ENCODE measurements around the gene POU3F1.

Gene POU3F1

GRCh38 chr1:38000233-38000528 lies 46.4 kb downstream of the POU3F1 start:
- 14% methylated on average over 1 of the region's 2 CpGs for WGBS
- Histone ChIP-seq H3K14ac (ENCODE audit: low read length in 2 of 2) (no peak overlapping the region), H2BK5ac (ENCODE audit: low read depth, low read length, poor library complexity, severe bottlenecking) (peak overlapping the region; percentile 95), H3K27me3 (ENCODE audit: control insufficient read depth in 1 of 2, insufficient read depth in 1 of 2, low read length in 2 of 2) (no peaks in the 10 kb centered on the region), H2BK120ac (ENCODE audit: low read depth, low read length) (peak overlapping the region; percentile 83), H3K9me3 (ENCODE audit: control insufficient read depth, low read length) (no peaks in the 10 kb centered on the region), H3K4me3 (ENCODE audit: insufficient read depth in 1 of 2, low read depth in 1 of 2, low read length in 2 of 2) (peak overlapping the region in 1 of 2 experiments; percentile 65), H2AK5ac (ENCODE audit: low read length, severe bottlenecking) (peak overlapping the region; percentile 95), H3K79me1 (replicated peaks; ENCODE audit: low read length, poor library complexity, severe bottlenecking) (peaks cover 23% of the 10 kb centered on the region), H4K8ac (ENCODE audit: low read length) (peak overlapping the region; percentile 73), H2BK12ac (ENCODE audit: low read length in 2 of 2) (peak overlapping the region; percentile 23 to 41), H3K4ac (ENCODE audit: low read depth in 1 of 2, low read length in 2 of 2) (peak overlapping the region; percentile 14 to 99), H3K27ac (ENCODE audit: low read length, poor library complexity, severe bottlenecking) (peak overlapping the region; percentile 84), H3K36me3 (ENCODE audit: control insufficient read depth in 1 of 2, insufficient read depth in 2 of 2, low read depth in 1 of 2, low read length in 2 of 2) (peaks cover 21 to 43% of the 10 kb centered on the region in 2 experiments), H2BK15ac (ENCODE audit: low read depth, poor library complexity, severe bottlenecking) (peak overlapping the region; percentile 92), H3K18ac (ENCODE audit: low read depth in 1 of 2, low read length in 2 of 2) (peak overlapping the region; percentile 61 to 98), H3K4me1 (ENCODE audit: control insufficient read depth, insufficient read depth, low read depth, low read length) (peaks cover 57% of the 10 kb centered on the region), H4K91ac (ENCODE audit: low read length) (peak overlapping the region; percentile 70), H3K4me2 (ENCODE audit: low read length, poor library complexity, severe bottlenecking) (peak overlapping the region; percentile 19), H3K23ac (ENCODE audit: low read length in 2 of 2) (peak overlapping the region in 1 of 2 experiments; percentile 0), H3K9ac (ENCODE audit: low read length) (peak overlapping the region; percentile 85), H2AFZ (ENCODE audit: low read depth, low read length) (no peak overlapping the region)
- DNase-seq = no peak

DNA sequence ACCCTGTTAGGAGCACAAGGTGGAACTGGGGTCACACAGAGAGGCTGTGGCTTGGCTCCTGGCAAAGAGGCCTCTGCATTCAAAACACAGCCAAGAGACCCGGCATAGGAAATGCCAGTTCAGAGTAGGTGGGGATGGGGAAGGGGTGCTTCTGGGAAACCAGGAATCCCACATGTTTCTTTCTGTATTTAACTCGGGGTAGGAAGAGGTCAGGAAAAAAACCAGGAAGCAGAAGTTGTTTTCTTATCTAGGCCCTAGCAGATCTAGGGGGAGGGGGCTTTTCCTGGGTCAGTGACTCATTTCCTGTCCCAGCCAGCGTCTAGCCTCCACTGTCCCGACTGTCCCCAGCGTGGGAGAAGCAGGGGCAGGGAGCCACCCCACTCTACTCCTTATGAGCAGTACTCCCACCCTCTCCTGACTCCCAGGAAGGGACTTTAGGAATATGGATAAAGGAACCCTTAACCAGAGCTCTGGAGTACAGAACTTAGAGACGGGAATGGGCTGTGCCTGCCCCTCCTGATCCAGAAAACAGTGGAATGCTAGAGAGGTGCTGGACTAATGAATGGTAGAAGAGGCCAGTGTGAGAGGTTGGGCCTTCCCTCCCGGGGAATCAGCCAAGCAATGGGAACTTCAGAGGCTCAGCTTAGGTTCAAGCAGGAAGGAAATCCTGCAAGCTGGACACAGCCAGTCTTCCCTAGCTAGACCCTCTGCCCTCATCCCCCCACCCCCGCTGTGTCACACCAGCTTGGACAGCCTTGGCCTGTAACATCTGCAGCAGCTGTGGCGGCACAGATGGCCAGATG lies 47.0 kb downstream of the POU3F1 start:
- peak overlapping the region; percentile 99 for H3K4ac ChIP-seq (ENCODE audit: low read depth in 1 of 2, low read length in 2 of 2)
- H2BK120ac ChIP-seq (ENCODE audit: low read depth, low read length) = peak overlapping the region; percentile 83
- H3K36me3 ChIP-seq (ENCODE audit: control insufficient read depth in 1 of 2, insufficient read depth in 2 of 2, low read depth in 1 of 2, low read length in 2 of 2) = peaks cover 21 to 48% of the 10 kb centered on the region in 2 experiments
- peak overlapping the region; percentile 92 for H2BK15ac ChIP-seq (ENCODE audit: low read depth, poor library complexity, severe bottlenecking)
- H3K4me3 ChIP-seq (ENCODE audit: insufficient read depth in 1 of 2, low read depth in 1 of 2, low read length in 2 of 2) = peak overlapping the region in 1 of 2 experiments; percentile 65
- H4K91ac ChIP-seq (ENCODE audit: low read length) = peak overlapping the region; percentile 88
- H2BK12ac ChIP-seq (ENCODE audit: low read length in 2 of 2) = peak overlapping the region; percentile 98 to 99
- H3K9me3 ChIP-seq (ENCODE audit: control insufficient read depth, low read length) = no peaks in the 10 kb centered on the region
- H3K14ac ChIP-seq (ENCODE audit: low read length in 2 of 2) = peak overlapping the region in 1 of 2 experiments; percentile 88
- H3K4me2 ChIP-seq (ENCODE audit: low read length, poor library complexity, severe bottlenecking) = no peak overlapping the region
- peak overlapping the region; percentile 95 for H2AK5ac ChIP-seq (ENCODE audit: low read length, severe bottlenecking)
- peak overlapping the region; percentile 95 for H2BK5ac ChIP-seq (ENCODE audit: low read depth, low read length, poor library complexity, severe bottlenecking)
- H3K4me1 ChIP-seq (ENCODE audit: control insufficient read depth, insufficient read depth, low read depth, low read length) = peaks cover 58% of the 10 kb centered on the region
- H2AFZ ChIP-seq (ENCODE audit: low read depth, low read length) = no peak overlapping the region
- peak; percentile 90 for DNase-seq
- H3K27me3 ChIP-seq (ENCODE audit: control insufficient read depth in 1 of 2, insufficient read depth in 1 of 2, low read length in 2 of 2) = no peaks in the 10 kb centered on the region
- H3K79me1 ChIP-seq (replicated peaks; ENCODE audit: low read length, poor library complexity, severe bottlenecking) = peaks cover 27% of the 10 kb centered on the region
- H3K23ac ChIP-seq (ENCODE audit: low read length in 2 of 2) = peak overlapping the region in 1 of 2 experiments; percentile 91
- 2% methylated on average over 5 of the region's 9 CpGs for WGBS
- H4K8ac ChIP-seq (ENCODE audit: low read length) = peak overlapping the region; percentile 86
- H3K9ac ChIP-seq (ENCODE audit: low read length) = peak overlapping the region; percentile 85
- H3K27ac ChIP-seq (ENCODE audit: low read length, poor library complexity, severe bottlenecking) = peak overlapping the region; percentile 84
- peak overlapping the region; percentile 96 to 98 for H3K18ac ChIP-seq (ENCODE audit: low read depth in 1 of 2, low read length in 2 of 2)

DNA sequence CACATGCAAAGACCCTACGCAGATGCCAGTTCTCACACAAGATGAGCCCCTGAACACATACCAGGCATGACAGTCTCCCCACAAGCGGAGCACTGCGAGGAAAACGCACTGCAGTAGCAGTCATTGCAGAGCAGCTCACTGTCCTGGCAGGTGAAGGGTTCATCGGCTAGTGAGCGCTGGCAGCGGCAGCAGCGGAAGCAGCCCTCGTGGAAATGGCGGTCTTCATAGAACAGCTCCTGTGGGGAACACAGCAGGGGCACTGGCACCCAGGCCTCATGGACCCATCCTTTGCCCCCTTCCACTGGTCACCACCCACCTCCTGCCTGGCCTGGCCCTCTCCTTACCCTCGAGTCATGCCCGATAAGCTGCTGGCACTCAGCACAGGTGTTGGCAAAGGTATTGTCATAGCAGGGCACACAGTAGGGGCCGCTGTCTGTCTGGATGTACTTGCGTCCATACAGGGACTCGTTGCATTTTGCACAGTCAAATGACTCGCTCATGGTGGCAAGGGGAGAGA lies 47.6 kb downstream of the POU3F1 start:
- Histone ChIP-seq H3K27me3 (ENCODE audit: control insufficient read depth in 1 of 2, insufficient read depth in 1 of 2, low read length in 2 of 2) (no peaks in the 10 kb centered on the region), H2BK120ac (ENCODE audit: low read depth, low read length) (peak overlapping the region; percentile 83), H2BK15ac (ENCODE audit: low read depth, poor library complexity, severe bottlenecking) (no peak overlapping the region), H3K36me3 (ENCODE audit: control insufficient read depth in 1 of 2, insufficient read depth in 2 of 2, low read depth in 1 of 2, low read length in 2 of 2) (peaks cover 21 to 50% of the 10 kb centered on the region in 2 experiments), H3K4me1 (ENCODE audit: control insufficient read depth, insufficient read depth, low read depth, low read length) (peaks cover 57% of the 10 kb centered on the region), H4K91ac (ENCODE audit: low read length) (peak overlapping the region; percentile 88), H2BK5ac (ENCODE audit: low read depth, low read length, poor library complexity, severe bottlenecking) (peak overlapping the region; percentile 95), H3K4me3 (ENCODE audit: insufficient read depth in 1 of 2, low read depth in 1 of 2, low read length in 2 of 2) (peak overlapping the region in 1 of 2 experiments; percentile 65), H3K9me3 (ENCODE audit: control insufficient read depth, low read length) (no peaks in the 10 kb centered on the region), H3K14ac (ENCODE audit: low read length in 2 of 2) (peak overlapping the region in 1 of 2 experiments; percentile 88), H3K4me2 (ENCODE audit: low read length, poor library complexity, severe bottlenecking) (no peak overlapping the region), H3K27ac (ENCODE audit: low read length, poor library complexity, severe bottlenecking) (peak overlapping the region; percentile 84), H2BK12ac (ENCODE audit: low read length in 2 of 2) (peak overlapping the region; percentile 98 to 99), H2AFZ (ENCODE audit: low read depth, low read length) (no peak overlapping the region), H3K23ac (ENCODE audit: low read length in 2 of 2) (peak overlapping the region in 1 of 2 experiments; percentile 91), H3K4ac (ENCODE audit: low read depth in 1 of 2, low read length in 2 of 2) (peak overlapping the region; percentile 97 to 99), H3K9ac (ENCODE audit: low read length) (peak overlapping the region; percentile 85), H4K8ac (ENCODE audit: low read length) (peak overlapping the region; percentile 86), H3K79me1 (replicated peaks; ENCODE audit: low read length, poor library complexity, severe bottlenecking) (peaks cover 29% of the 10 kb centered on the region), H2AK5ac (ENCODE audit: low read length, severe bottlenecking) (peak overlapping the region; percentile 37), H3K18ac (ENCODE audit: low read depth in 1 of 2, low read length in 2 of 2) (peak overlapping the region; percentile 96 to 98)
- WGBS = 80% methylated on average over 16 of the region's 16 CpGs
- DNase-seq = no peak

- Histone ChIP-seq H4K91ac (ENCODE audit: low read length) (peak overlapping the region; percentile 80), H3K4me1 (ENCODE audit: control insufficient read depth, insufficient read depth, low read depth, low read length) (peaks cover 50% of the 10 kb centered on the region), H3K14ac (ENCODE audit: low read length in 2 of 2) (no peak overlapping the region), H3K9ac (ENCODE audit: low read length) (peak overlapping the region; percentile 30), H3K23ac (ENCODE audit: low read length in 2 of 2) (no peak overlapping the region), H3K18ac (ENCODE audit: low read depth in 1 of 2, low read length in 2 of 2) (peak overlapping the region in 1 of 2 experiments; percentile 98), H3K4ac (ENCODE audit: low read depth in 1 of 2, low read length in 2 of 2) (peak overlapping the region in 1 of 2 experiments; percentile 97), H3K79me1 (replicated peaks; ENCODE audit: low read length, poor library complexity, severe bottlenecking) (peaks cover 29% of the 10 kb centered on the region), H2BK12ac (ENCODE audit: low read length in 2 of 2) (no peak overlapping the region), H2AFZ (ENCODE audit: low read depth, low read length) (no peak overlapping the region), H4K8ac (ENCODE audit: low read length) (no peak overlapping the region), H2AK5ac (ENCODE audit: low read length, severe bottlenecking) (no peak overlapping the region), H3K27ac (ENCODE audit: low read length, poor library complexity, severe bottlenecking) (peak overlapping the region; percentile 84), H3K4me2 (ENCODE audit: low read length, poor library complexity, severe bottlenecking) (no peak overlapping the region), H2BK120ac (ENCODE audit: low read depth, low read length) (peak overlapping the region; percentile 2), H3K27me3 (ENCODE audit: control insufficient read depth in 1 of 2, insufficient read depth in 1 of 2, low read length in 2 of 2) (no peaks in the 10 kb centered on the region), H2BK15ac (ENCODE audit: low read depth, poor library complexity, severe bottlenecking) (peak overlapping the region; percentile 62), H3K36me3 (ENCODE audit: control insufficient read depth in 1 of 2, insufficient read depth in 2 of 2, low read depth in 1 of 2, low read length in 2 of 2) (peaks cover 21 to 50% of the 10 kb centered on the region in 2 experiments), H2BK5ac (ENCODE audit: low read depth, low read length, poor library complexity, severe bottlenecking) (no peak overlapping the region), H3K4me3 (ENCODE audit: insufficient read depth in 1 of 2, low read depth in 1 of 2, low read length in 2 of 2) (no peak overlapping the region), H3K9me3 (ENCODE audit: control insufficient read depth, low read length) (no peaks in the 10 kb centered on the region)
- 95% methylated on average over 9 of the region's 9 CpGs for WGBS
- DNase-seq = no peak
These were observed 48.3 kb downstream of the POU3F1 start for GRCh38 chr1:37998089-37998808.

All from mesenchymal stem cell (in vitro differentiated cells and primary cell).